Stimulated activated CD8-positive, alpha-beta memory T cell treated with anti-CD3 and anti-CD28 coated beads, Interleukin-2, amount 100 ng/mL, for 48 hours (primary cell): ENCODE data around the gene ZNF574.
"Not testable (repeated sequence)": the region's sequence is repeated elsewhere in the genome, so short reads cannot be mapped to it uniquely, and the experiment has no call there.

ENCODE experiments used
- DNase-seq, 2 donors: peaks; one replicate each; pipeline ENCODE4 v3.0.0-alpha.2; 2020; ENCODE audit warnings: low read depth in 2 of 2

The ZNF574 gene

DNA sequence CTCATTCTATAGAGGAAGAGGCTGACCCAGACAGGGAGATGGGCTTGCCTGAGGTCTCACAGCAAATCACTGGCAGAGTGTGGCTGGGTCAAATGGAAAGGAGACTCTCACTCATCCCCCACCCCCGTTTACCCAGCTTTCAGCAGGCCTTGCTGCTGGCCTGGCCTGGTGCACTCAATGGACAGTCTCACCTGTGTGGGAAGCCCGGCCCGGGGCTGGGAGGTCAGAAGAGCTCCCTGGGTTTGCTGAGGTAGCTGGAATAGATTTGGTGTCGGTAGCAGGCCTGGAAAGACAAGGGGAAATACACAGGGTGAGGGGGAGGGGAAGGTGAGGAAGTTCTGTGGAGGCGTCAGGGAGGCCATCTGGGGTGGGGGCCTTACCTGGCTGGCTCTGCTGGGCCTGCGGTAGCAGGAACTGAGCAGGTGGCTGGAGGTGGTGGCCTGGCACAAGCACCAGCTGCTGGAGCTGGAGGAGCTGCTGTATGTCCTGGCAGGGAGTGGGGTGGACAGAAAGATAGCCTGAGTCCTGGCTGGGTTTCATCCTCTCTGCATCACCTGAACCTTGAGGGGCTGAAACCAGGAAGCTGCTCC lies 23.5 kb downstream of the ZNF574 start:
- DNase-seq, result no peak

DNA sequence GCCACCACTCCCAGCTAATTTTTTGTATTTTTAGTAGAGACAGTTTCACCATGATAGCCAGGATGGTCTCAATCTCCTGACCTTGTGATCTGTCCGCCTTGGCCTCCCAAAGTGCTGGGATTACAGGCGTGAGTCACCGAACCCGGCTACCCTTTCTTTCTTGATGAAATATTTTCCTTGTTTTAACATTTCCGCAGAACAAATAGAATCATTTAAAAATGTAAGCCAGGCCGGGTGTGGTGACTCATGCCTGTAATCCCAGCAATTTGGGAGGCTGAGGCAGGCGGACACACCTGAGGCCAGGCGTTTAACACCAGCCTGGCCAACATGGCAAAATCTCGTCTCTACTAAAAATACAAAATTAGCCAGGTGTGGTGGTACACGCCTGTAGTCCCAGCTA lies 24.3 kb downstream of the ZNF574 start:
- not testable (repeated sequence) for DNase-seq

DNA sequence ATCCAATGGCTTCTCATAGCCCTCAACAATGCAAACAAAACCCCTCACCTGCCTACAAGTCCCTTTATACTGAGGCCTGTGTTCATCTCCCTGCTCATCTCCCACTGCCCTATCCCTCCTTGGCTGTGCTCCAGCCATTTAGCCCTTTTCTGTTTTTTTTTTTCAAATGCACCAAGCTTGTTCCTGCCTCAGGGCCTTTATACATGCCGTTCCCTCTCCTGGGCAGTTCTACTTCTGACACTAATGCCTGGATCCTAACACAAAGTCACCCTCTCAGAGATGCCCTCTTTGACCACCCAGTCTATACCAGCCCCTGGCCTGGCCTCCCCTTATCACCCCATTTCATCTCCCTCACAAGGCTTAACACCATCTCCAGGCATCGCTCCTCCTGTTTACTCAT lies 26.9 kb downstream of the ZNF574 start:
- no peak for DNase-seq

DNA sequence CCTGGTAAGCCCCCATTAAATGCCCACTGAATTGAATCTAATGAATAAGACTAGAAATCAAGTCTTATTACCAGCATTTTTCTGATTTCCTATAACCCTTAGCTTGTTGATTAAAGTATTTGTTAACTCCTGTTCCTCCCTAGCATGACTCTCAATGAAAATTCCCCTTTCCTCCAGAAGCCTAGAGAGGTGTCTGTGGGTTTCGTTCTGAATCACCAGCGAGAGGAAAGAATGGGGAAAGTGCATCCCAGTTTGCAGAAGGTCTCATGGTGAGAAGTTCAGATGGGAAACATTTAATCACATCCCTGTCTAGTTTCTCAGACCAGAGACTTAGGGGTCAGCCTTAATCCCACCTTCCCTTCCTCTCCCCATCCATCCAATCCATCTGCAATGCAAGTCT lies 29.4 kb downstream of the ZNF574 start:
- no peak for DNase-seq

DNA sequence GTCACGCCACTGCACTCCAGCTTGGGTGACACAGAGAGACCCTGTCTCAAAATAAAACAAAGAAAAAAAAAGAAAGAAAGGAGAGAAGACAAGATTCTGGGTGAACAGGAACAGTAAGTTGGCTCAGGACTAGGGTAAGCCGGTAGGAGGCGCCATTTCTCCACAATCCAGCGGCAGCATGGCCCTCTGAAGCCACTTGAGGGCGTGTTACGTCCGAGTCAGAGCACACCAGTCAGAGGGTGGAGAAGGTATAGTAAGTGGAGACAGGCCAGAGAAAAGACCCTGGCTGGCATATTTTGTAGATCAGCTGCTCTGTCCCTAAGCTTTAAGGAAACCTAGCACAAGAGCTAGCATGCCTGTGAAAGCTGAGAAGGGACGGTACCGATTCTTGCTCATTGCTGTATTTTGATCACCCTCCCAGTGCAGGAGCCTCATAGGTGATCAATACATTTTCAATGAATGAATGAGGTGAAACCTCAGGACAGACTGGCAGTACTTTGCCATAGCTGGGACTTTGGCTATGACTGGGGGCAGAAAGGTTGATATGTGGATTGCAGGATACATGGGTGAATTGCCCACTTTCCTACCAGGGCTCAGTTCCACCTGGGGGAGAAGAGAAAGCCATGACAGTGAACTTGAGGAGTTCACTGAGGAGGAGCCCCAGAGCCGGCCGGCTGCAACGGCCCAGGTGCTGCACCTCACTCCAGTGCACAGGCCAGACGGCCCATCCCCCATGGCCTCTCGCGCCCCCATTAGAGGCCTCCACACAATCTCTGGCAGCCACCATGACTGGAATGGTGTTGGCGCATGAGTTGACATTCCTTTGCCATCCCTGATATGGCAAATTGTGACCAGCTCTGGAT lies 32.8 kb downstream of the ZNF574 start:
- peak; percentile 80 to 85 for DNase-seq

DNA sequence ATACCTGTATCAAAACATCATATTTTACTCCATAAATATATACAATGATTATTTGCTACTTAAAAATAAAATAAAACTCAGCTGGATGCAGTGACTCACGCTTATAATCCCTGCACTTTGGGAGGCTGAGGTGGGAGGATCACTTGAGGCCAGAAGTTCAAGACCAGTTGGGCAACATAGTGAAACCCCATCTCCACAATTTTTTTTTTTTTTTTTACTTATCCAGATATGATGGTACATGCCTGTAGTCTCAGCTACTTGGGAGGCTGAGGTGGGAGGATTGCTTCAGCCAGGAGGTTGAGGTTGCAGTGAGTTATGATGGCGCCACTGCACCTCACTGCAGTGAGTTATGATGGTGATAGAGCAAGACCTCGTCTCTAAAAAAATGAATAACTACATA lies 33.9 kb downstream of the ZNF574 start:
- no peak for DNase-seq

DNA sequence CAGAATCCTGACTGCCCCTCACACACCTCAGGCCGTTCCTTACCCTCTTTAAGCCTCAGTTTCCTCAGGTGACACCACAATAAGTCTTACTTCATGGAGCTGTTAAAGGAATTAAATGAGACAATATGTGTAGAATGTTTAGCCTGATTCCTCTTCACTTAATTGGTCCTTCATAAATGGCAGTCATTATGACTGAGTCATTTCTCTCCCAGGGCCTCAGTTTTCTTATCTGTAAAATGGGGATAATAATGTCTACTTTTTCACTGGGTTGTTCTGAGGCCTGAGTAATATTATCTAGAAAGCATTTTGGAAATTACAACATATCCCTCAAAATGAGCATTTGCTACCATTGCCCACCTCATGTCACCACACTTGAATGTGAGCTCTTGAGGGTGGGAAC lies 34.7 kb downstream of the ZNF574 start:
- no peak for DNase-seq

DNA sequence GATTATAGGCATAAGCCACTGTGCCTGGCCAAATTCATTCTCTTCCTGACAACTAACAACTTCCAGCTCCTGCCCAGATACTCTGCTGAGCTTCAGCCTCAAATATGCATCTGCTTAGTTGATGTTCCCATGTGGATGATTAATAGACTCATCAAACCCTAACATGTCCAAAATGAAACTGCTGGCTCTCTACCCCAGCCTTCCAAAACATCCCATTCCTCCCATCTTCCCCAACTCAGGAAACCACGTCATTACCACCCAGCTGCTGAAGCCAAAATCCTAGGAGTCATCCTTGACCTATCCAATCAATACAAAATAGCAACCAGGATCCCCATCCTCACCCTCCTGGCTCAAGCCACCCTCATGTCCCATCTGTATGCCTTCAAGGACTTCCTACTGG lies 35.4 kb downstream of the ZNF574 start:
- DNase-seq, result no peak

DNA sequence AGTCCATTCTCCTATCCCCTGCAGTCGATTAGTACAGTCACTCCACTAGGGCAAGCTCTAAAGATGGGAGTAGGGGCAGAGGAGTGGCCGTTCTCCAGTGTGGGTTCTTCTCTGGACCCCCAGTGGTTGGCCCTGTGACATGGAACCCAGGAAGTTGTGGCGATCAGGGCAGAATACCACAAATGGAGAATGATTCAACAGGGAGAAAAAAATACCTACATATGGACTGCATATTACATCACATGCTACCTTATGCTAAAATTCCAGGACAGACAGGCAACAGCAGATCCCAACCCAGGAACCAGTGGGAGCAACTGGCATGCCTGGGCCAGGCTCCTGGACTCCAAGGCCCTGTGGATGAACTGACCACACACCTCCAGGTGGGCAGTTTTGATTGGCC lies 35.8 kb downstream of the ZNF574 start:
- DNase-seq, result no peak

DNA sequence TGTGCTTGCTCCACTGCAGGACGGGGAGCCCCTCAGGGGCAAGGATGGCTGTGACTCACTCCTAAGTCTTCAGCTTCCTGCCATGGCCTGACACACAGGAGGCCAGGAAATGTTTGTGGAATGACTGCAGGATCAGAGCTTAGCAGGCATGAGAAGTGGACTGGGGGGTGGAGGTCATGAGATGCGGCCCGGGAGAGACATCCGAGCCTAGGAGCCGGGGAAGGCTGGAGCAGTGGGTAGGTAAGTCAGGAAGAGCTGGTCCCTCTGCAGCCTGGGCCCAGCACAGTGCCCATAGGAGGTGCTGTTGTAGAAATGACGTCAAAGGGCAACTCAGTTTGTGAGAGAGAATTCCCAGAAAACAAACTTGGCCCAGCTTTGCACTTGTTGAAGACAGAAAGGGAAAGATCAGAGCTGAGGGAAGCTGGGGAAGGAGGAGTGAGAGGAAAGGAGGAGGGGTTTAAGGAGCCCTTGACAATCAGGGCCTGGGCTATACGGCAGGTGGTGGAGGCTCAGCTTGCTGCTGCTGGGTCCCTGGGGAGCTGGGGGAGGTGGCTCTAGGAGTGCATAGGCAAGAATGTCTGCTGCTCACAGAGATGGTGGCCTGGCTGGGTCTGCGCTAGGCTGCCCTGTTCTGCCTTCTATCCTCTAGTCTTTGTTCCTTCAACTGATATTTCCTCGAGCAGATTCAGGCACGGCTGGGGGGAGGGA lies 37.8 kb downstream of the ZNF574 start:
- DNase-seq, result no peak

DNA sequence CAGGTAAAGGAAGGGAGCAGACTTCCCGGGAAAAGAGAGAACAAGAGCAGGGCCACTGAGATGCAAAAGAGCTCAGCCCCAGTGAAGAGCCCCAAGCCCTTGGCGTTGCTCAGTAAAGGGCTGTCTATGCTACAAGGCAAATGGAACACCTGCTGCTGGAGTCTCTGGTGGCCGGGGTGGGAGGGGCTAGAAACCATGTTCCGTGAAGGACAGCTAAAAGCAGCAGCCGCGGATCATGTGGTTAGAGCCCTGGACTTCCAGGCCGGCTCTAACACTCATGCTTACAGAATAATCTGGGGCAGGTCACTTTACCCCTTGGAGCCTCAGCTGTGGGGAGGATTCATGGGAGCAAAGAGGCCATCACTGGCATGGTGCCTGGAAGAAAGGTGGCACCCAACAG lies 38.4 kb downstream of the ZNF574 start:
- DNase-seq, result no peak

DNA sequence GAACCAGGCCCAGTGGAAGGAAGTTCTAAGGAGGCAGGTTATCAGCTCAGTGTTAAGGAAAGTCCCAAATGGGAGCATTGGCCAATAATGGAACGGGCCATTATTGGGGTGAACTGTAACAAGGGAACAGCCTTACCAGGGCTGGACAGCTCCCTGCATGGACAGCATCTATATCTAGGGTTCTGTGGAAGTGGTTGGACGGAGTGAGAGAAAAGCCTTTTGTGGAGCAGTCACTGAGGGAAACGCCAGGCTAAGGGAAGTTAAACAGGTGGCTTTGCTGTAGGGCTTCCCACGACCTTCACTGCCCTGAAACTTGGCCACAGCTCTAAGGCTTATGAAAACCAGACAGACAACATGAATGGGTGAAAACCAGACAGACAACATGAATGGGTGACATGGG lies 39.3 kb downstream of the ZNF574 start:
- no peak for DNase-seq

DNA sequence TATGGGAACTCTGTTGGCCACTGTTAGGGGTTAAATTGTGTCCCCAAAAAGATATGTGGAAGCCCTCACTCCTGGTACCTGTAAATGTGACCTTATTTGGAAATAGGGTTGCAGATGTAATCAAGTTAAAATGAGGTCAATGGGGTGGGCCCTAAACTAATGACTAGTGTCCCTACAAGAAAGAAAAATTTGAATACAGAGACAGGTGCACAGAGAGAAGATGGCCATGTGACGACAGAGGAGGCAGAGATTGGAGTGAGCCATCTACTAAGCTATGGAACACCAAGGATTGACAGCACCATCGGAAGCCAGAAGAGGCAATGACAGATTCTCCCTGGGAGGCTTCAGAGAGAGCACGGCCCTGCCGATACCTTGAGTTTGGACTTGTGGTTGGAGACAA lies 39.7 kb downstream of the ZNF574 start:
- no peak for DNase-seq

DNA sequence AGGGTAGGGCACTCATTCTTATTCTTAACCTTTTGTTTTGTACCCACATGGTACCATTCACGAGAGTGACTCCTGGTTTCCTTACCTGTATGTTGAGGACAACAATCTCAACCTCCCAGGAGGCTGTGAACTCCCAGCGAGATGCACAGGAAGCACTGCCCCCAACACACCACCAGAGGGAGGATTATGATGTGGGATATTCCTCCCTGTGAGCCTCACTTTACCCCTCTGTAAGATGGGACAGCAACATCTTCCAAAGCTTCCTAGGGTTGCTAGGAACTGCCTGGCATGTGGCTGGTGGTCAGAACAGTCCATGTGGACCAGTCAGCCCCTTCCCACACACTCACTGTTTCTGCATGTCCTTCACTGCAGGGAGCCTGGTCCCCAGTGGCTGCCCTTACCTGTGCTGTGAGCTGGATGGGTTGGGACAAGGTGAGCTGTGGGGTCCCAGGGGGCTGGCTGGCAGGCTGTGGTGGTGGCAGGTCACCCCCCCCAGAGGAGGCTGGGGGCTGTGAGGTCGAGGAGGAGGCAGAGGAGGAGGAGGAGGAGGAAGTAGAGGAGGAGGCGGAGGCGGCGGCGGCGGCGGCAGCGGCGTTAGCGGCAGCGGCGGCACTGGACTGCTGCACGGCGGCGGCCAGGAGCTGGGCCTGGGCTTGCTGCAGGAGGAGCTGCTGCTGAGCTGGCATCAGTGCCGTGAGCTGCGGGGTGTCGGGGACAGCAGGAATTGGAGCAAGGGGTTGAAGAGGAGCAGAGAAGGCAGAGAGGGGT lies 40.5 kb downstream of the ZNF574 start:
- DNase-seq, result no peak

DNA sequence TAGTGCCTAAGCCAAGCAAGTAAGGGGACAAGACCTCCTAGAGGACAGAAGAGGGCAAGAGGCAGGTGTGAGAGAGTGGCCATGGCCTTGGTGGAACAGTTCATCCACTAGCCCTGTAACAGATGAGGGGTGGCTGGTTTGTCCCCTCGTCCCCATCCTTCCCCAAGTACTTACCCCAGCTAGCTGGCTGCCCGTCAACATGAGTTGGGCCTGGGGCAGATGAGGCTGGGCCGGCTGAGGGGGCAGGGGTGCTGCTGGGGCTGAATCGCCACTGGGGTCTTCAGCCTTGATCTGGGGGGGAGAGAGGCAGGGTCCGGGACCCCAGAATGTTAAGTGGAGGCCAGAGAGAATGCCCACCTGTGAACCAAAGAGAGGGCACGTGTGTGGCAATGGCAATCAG lies 41.1 kb downstream of the ZNF574 start:
- DNase-seq, result no peak

DNA sequence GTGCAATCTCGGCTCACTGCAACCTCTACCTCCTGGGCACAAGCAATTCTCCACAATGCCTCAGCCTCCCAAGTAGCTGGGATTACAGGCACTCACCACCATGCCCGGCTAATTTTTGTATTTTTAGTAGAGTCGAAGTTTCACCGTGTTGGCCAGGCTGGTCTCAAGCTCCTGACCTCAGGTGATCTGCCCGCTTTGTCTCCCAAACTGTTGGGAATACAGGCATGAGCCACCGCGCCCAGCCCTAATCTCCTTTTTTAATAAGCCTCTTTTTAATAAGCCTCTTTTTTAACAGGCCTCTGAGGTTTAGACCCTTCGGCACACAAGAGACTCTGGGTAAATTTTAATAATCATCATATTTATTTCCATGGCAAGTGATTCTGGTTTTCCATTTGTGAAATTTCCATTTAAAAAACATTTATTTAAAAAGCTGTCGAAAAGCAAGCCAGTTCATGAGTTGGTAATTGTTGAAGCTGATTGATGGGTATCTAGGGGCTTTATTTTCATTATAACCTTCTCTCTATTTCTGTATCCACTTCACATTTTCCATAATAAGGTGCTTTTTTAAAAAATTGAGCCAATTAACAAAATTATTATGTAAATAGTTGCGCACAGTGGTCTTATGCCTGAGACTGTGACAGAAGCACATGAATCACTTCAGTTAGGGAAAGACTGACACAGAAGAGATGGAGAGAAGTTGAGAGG lies 44.5 kb downstream of the ZNF574 start:
- DNase-seq, result no peak

DNA sequence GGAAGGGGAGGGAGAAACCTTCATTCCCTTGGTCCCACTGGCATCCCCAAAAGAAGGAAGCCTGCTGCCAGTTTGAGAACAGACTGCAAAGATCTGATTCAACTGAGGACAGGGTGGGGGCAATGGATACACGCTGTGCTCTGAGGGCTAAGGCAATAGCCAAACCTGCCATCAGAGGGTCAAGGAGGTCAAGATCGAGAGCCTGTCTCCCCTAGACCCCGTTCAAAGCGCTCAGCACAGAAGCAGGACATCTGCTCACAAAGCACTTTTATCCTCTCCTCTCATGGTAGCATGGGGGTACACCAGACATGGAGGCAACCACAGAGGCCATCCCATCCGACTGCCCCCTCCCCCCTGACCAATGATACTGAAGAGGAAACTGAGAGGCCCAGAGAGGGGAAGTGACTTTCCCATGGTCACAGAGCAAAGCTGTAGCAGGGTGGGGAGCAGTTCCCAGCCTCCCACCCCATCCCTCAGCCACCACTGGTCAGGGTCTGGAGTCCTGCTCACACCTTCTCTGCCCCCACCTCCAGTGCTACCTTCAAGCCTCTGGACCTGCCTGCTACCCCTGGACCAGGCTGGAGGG lies 45.2 kb downstream of the ZNF574 start:
- no peak for DNase-seq

DNA sequence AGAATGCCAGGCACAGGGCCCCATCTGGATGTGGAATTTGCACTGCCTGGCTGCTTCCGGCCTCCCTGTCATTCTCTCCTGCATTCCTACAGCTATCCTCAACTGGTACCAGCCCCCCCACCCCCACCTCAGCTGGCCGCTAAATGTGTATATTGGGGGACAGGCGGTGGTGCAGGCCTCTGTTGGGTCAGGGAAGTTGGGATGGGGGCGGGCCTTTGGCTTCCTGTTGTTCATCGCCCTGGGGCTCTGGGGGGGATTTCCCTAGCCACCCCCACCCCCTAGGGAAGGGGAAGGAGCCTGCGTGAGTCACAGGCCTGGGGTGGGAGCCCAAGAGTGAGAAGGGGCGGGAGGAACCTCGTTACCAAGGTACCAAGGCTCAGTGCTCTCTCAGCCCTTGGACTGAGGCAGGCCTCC lies 45.7 kb downstream of the ZNF574 start:
- DNase-seq, result peak; percentile 74 to 81

DNA sequence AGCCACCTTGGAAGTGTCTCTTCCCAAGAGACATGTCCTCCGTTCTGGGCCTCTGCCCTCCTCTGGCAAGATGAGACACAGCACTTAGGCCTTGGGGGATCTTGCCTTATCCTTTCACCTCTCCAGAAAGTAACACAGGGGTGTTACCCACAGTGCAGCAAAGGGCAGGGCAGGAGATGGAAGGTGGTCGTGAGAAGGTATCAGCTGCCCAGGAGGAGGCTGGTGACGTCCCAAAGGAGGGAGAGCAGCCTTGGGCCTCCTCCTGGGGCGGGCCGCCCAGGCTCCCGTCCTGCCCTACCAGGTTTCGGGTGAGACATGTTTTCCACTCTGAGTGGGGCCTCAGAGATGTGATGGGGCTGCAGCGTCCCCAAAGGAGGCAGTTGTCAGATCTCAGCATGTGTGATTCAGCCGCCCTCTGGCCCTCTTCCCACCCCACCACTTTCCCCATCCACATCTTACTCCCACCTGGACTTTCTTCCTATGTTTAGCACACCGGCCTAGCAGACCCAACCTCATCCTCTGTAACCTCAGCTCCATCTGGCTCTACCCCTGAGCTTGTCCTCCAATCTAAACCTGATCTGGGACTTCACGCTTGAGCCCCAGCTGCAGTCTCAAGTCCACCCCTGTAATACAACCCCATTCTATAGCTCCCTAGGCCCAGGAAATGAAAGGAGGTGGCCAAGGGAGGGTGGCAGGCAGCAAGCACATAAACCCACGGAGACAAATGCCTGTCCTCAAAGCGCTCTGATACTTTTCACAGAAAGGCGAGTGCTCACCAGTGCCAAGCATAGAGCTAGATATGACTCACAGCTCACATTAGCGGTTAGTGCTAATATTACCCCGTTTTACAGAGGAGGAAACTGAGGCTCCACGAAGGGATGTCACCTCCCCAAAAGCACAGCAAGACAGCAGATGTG lies 47.0 kb downstream of the ZNF574 start:
- DNase-seq, result peak; percentile 63 to 76

DNA sequence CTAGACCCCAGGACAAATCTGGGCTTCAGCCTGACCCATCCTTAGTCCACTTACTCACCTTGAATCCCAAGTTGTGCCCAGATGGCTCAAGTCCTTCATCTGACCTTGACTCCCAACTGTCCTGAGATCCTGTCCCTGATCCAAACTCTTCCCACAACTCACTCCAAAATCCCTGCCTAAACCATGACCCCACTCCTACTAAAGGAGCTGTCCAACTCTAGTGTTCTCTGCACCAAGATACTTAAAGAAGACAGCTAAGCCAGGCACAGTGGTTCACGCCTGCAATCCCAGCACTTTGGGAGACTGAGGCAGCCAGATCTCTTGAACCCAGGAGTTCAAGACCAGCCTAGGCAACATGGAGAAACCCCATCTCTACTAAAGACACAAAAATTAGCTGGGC lies 47.8 kb downstream of the ZNF574 start:
- no peak for DNase-seq
